A549 (cell line): ENCODE results near the gene RNF141.

Experiments used
- CTCF ChIP-seq: fragments of >200 bp; sonication (Bioruptor Twin); formaldehyde crosslinking; IDR thresholded peaks from 3 replicates; pipeline ENCODE4 v1.5.1; 2016
- EP300 ChIP-seq, 2 experiments: fragments of >200 bp; sonication (Bioruptor Twin); formaldehyde crosslinking; IDR thresholded peaks; 2 replicates in 1 of 2; 3 replicates in 1 of 2; pipeline ENCODE4 v1.6.1; 2016 to 2017
- HMGXB4 ChIP-seq: fragments of 250-450 bp; sonication (Bioruptor Pico); IDR thresholded peaks from 2 replicates; pipeline ENCODE4 v1.5.0; 2021; ENCODE audit warnings: mild to moderate bottlenecking, moderate library complexity, borderline replicate concordance
- NPAS2 ChIP-seq: fragments of 250-450 bp; sonication (Bioruptor Pico); IDR thresholded peaks from 2 replicates; pipeline ENCODE4 v1.8.0; 2022; ENCODE audit warnings: mild to moderate bottlenecking, moderate library complexity, borderline replicate concordance
- POLR2A ChIP-seq: IDR thresholded peaks from 2 replicates; pipeline ENCODE4 v1.6.1; 2012; ENCODE audit warnings: mild to moderate bottlenecking, low read length
- RAD21 ChIP-seq, 2 experiments: fragments of >200 bp in 1 of 2; sonication (Bioruptor Twin) in 1 of 2; formaldehyde crosslinking in 1 of 2; IDR thresholded peaks in 1 of 2; conservative IDR thresholded peaks in 1 of 2; 2 replicates in 1 of 2; 3 replicates in 1 of 2; pipeline ENCODE4 v1.6.1; 2012 to 2018; ENCODE audit warnings: inconsistent platforms in 1 of 2
- RARB ChIP-seq: fragments of 250-450 bp; sonication (Bioruptor Pico); IDR thresholded peaks from 2 replicates; pipeline ENCODE4 v1.8.0; 2021; ENCODE audit warnings: mild to moderate bottlenecking, moderate library complexity
- REST ChIP-seq: fragments of 200-600 bp; sonication (generic); IDR thresholded peaks from 2 replicates; pipeline ENCODE4 v1.6.1; 2016; ENCODE audit warnings: antibody characterized with exemption, mild to moderate bottlenecking, moderate library complexity
- RFX5 ChIP-seq: fragments of 450-650 bp; IDR thresholded peaks from 2 replicates; pipeline ENCODE4 v1.7.1; 2014; ENCODE audit warnings: antibody characterized with exemption, mild to moderate bottlenecking, moderate library complexity
- SMC3 ChIP-seq: fragments of >200 bp; sonication (Bioruptor Twin); formaldehyde crosslinking; IDR thresholded peaks from 3 replicates; pipeline ENCODE4 v1.6.1; 2018; ENCODE audit warnings: inconsistent platforms
- SREBF2 ChIP-seq: fragments of 450-650 bp; IDR thresholded peaks from 2 replicates; pipeline ENCODE4 v1.6.1; 2014; ENCODE audit warnings: mild to moderate bottlenecking, moderate library complexity
- TF ChIP-seq, protein P1 (sequence below): fragments of 450-650 bp; IDR thresholded peaks from 2 replicates; pipeline ENCODE4 v1.6.1; 2014; ENCODE audit warnings: antibody characterized with exemption

- TF ChIP-seq, protein P1, sequence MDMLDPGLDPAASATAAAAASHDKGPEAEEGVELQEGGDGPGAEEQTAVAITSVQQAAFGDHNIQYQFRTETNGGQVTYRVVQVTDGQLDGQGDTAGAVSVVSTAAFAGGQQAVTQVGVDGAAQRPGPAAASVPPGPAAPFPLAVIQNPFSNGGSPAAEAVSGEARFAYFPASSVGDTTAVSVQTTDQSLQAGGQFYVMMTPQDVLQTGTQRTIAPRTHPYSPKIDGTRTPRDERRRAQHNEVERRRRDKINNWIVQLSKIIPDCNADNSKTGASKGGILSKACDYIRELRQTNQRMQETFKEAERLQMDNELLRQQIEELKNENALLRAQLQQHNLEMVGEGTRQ = no peak
- TF ChIP-seq POLR2A (no peak), EP300 (IDR thresholded peaks at IDR 0.05) (no peak), CTCF (no peak), REST (no peak), RARB (CRISPR knock-in tag) (no peak), RFX5 (no peak), HMGXB4 (CRISPR knock-in tag) (no peak), SREBF2 (no peak), NPAS2 (CRISPR knock-in tag) (no peak), SMC3 (no peak), RAD21 (conservative IDR thresholded peaks at IDR 0.05 in 1 of 2, IDR thresholded peaks at IDR 0.05 in 1 of 2) (no peak)
Measured at GRCh38 chr11:10566257-10566957, 25.4 kb upstream of the RNF141 start.
